ENCODE results near the gene SELENOS.

SELENOS gene

GRCh38 chr15:101250873-101251829 lies 26.1 kb downstream of the SELENOS start:
- peak in 1 of 2 donors; percentile 62 for DNase-seq

GRCh38 chr15:101250341-101250831 lies 26.9 kb downstream of the SELENOS start:
- no peak for DNase-seq

GRCh38 chr15:101248274-101248673 lies 29.0 kb downstream of the SELENOS start:
- DNase-seq = no peak

- no peak for DNase-seq
Observed at GRCh38 chr15:101246824-101247745, 30.2 kb downstream of the SELENOS start.

GRCh38 chr15:101246391-101246790 lies 30.9 kb downstream of the SELENOS start:
- DNase-seq = no peak

GRCh38 chr15:101244889-101245668 lies 32.2 kb downstream of the SELENOS start:
- DNase-seq = no peak

- DNase-seq = no peak
Observed at GRCh38 chr15:101244036-101244781, 33.1 kb downstream of the SELENOS start.

- no peak for DNase-seq
Observed at GRCh38 chr15:101243420-101243819, 33.9 kb downstream of the SELENOS start.

GRCh38 chr15:101242999-101243336 lies 34.3 kb downstream of the SELENOS start:
- DNase-seq = no peak

GRCh38 chr15:101242160-101242998 lies 34.9 kb downstream of the SELENOS start:
- DNase-seq = no peak

GRCh38 chr15:101240358-101240757 lies 36.9 kb downstream of the SELENOS start:
- DNase-seq = no peak

GRCh38 chr15:101239724-101240136 lies 37.6 kb downstream of the SELENOS start:
- no peak for DNase-seq

GRCh38 chr15:101237251-101237650 lies 40.0 kb downstream of the SELENOS start:
- DNase-seq = no peak

GRCh38 chr15:101233651-101234280 lies 43.5 kb downstream of the SELENOS start:
- no peak for DNase-seq

GRCh38 chr15:101232677-101233076 lies 44.6 kb downstream of the SELENOS start:
- DNase-seq = no peak

- no peak for DNase-seq
Observed at GRCh38 chr15:101228313-101228712, 49.0 kb downstream of the SELENOS start.

- no peak for DNase-seq
Observed at GRCh38 chr15:101225658-101226057, 51.6 kb downstream of the SELENOS start.

All from hippocampal formation (tissue), 2 donors.